GM20431 (cell line): ENCODE measurements around the gene RIMOC1.

Source experiments
- in situ Hi-C: fragments of 300-500 bp; cut with MseI, MboI; formaldehyde crosslinking; loops from one replicate; pipeline ENCODE4 v1.15.0; 2020; ENCODE audit warnings: low sequenced_read_pairs; ENCODE audit not compliant: unreplicated experiment

RIMOC1 gene

GRCh38 chr5:41903892-41904799, at the start of gene RIMOC1:
RIMOC1 (plus strand) TSS chr5:41904344; CDS start chr5:41904368, 24 bp downstream.
- in situ Hi-C loops = no loop called here

- in situ Hi-C loops = loop anchor here (10.0 kb wide), 1 partner anchor 198 kb away; no protein-coding TSS in a partner anchor
Measured at GRCh38 chr5:41856644-41857491, 47.3 kb upstream of the RIMOC1 start.

GRCh38 chr5:41857989-41858388, 46.2 kb upstream of the RIMOC1 start:
- in situ Hi-C loops = loop anchor here (10.0 kb wide), 1 partner anchor 197 kb away; no protein-coding TSS in a partner anchor

- in situ Hi-C loops = loop anchor here (10.0 kb wide), 1 partner anchor 196 kb away; no protein-coding TSS in a partner anchor
Measured at GRCh38 chr5:41858890-41859289, 45.3 kb upstream of the RIMOC1 start.

- in situ Hi-C loops = no loop called here
Measured at GRCh38 chr5:41863871-41864486, 40.2 kb upstream of the RIMOC1 start.

GRCh38 chr5:41869151-41869723, 34.9 kb upstream of the RIMOC1 start:
- in situ Hi-C loops = no loop called here

- in situ Hi-C loops = no loop called here
Measured at GRCh38 chr5:41869724-41870626, 34.2 kb upstream of the RIMOC1 start, which contains the start of gene OXCT1. OXCT1 (minus strand) TSS chr5:41870425; CDS start chr5:41870358, 67 bp downstream.

GRCh38 chr5:41870627-41871048, 33.5 kb upstream of the RIMOC1 start:
- in situ Hi-C loops = no loop called here

- in situ Hi-C loops = no loop called here
Measured at GRCh38 chr5:41871852-41872251, 32.3 kb upstream of the RIMOC1 start.

- in situ Hi-C loops = no loop called here
Measured at GRCh38 chr5:41874512-41875060, 29.6 kb upstream of the RIMOC1 start.

GRCh38 chr5:41875121-41875520, 29.0 kb upstream of the RIMOC1 start:
- in situ Hi-C loops = no loop called here

GRCh38 chr5:41876678-41877077, 27.5 kb upstream of the RIMOC1 start:
- in situ Hi-C loops = no loop called here

- in situ Hi-C loops = no loop called here
Measured at GRCh38 chr5:41877408-41877807, 26.7 kb upstream of the RIMOC1 start.

- in situ Hi-C loops = no loop called here
Measured at GRCh38 chr5:41878173-41878572, 26.0 kb upstream of the RIMOC1 start.

GRCh38 chr5:41878643-41879478, 25.3 kb upstream of the RIMOC1 start:
- in situ Hi-C loops = no loop called here

GRCh38 chr5:41882765-41883164, 21.4 kb upstream of the RIMOC1 start:
- in situ Hi-C loops = no loop called here

GRCh38 chr5:41883243-41883642, 20.9 kb upstream of the RIMOC1 start:
- in situ Hi-C loops = no loop called here

GRCh38 chr5:41883936-41884335, 20.2 kb upstream of the RIMOC1 start:
- in situ Hi-C loops = no loop called here
